Endothelial cell (in vitro differentiated cells): ENCODE results near the gene PI4K2A. TPM values are rescaled to one million over a fixed set of nuclear protein-coding genes. Genes with fewer than 3 reads are reported as not detected.

ENCODE experiments used
- DNase-seq: peaks from one replicate; pipeline ENCODE4 v3.0.0; 2021; ENCODE audit warnings: low spot score
- H3K27ac Mint-ChIP-seq: one replicate; pipeline ENCODE4 v1.8.0; 2021; ENCODE audit warnings: mixed read lengths, inconsistent platforms; ENCODE audit not compliant: unreplicated experiment
- H3K27me3 Mint-ChIP-seq: one replicate; pipeline ENCODE4 v1.8.0; 2021; ENCODE audit warnings: mild to moderate bottlenecking, moderate library complexity, mixed read lengths, inconsistent platforms; ENCODE audit not compliant: unreplicated experiment
- H3K36me3 Mint-ChIP-seq: one replicate; pipeline ENCODE4 v1.8.0; 2021; ENCODE audit warnings: mild to moderate bottlenecking, low read depth, mixed read lengths, inconsistent platforms; ENCODE audit not compliant: unreplicated experiment
- H3K4me1 Mint-ChIP-seq: one replicate; pipeline ENCODE4 v1.8.0; 2021; ENCODE audit warnings: mild to moderate bottlenecking, mixed read lengths, inconsistent platforms; ENCODE audit not compliant: unreplicated experiment
- H3K4me3 Mint-ChIP-seq: one replicate; pipeline ENCODE4 v1.8.0; 2021; ENCODE audit warnings: mild to moderate bottlenecking, mixed read lengths, inconsistent platforms; ENCODE audit not compliant: unreplicated experiment
- H3K9me3 Mint-ChIP-seq: one replicate; pipeline ENCODE4 v1.8.0; 2021; ENCODE audit warnings: mixed read lengths, inconsistent platforms; ENCODE audit not compliant: unreplicated experiment
- total RNA-seq: library from RNA; stranded (reverse); fragmentation: NEBNext Ultra II Directional; extraction: Animal tissue kit (Norgen Biotek cat#: 25700); gene quantifications from one replicate; pipeline ENCODE4 v1.2.1, GENCODE V29; 2021; ENCODE audit not compliant: unreplicated experiment
- TF ChIP-seq, protein P1 (sequence below): fragments of 200-600 bp; sonication (generic); IDR thresholded peaks from one replicate; pipeline ENCODE4 v1.5.0; 2021; ENCODE audit warnings: antibody characterized with exemption; ENCODE audit not compliant: unreplicated experiment

Gene PI4K2A
- total RNA-seq, 1 donor from 2014 or later: 35.4 TPM

- TF ChIP-seq, protein P1, sequence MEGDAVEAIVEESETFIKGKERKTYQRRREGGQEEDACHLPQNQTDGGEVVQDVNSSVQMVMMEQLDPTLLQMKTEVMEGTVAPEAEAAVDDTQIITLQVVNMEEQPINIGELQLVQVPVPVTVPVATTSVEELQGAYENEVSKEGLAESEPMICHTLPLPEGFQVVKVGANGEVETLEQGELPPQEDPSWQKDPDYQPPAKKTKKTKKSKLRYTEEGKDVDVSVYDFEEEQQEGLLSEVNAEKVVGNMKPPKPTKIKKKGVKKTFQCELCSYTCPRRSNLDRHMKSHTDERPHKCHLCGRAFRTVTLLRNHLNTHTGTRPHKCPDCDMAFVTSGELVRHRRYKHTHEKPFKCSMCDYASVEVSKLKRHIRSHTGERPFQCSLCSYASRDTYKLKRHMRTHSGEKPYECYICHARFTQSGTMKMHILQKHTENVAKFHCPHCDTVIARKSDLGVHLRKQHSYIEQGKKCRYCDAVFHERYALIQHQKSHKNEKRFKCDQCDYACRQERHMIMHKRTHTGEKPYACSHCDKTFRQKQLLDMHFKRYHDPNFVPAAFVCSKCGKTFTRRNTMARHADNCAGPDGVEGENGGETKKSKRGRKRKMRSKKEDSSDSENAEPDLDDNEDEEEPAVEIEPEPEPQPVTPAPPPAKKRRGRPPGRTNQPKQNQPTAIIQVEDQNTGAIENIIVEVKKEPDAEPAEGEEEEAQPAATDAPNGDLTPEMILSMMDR: no peak
- Mint-ChIP-seq H3K4me1 (peaks cover 36% of the 10 kb centered on the region), H3K27ac (no peak overlapping the region), H3K36me3 (peaks cover 15% of the 10 kb centered on the region), H3K4me3 (peak overlapping the region; percentile 76), H3K27me3 (peaks cover 12% of the 10 kb centered on the region), H3K9me3 (no peaks in the 10 kb centered on the region)
- DNase-seq: no peak
Observed at GRCh38 chr10:97715259-97715874, 74.9 kb downstream of the PI4K2A start.

DNA sequence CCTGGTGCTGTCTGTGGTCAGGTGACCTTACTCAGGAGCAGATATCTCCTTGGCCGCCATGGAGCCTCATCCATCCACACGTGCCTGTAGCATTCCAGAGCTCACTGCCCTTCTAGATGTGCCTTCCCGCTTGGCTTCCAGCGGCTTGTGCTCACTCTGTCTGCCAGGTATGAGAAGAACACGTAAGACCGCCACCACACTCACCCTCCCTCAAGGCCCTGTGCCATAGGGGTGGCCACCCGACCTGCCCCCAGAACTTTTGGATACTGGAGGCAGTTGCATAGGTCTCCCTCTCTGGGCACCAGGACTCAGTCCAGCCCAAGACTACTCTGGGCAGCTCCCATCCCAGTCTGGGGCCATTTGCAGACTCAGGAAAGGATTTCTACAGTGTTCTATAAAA lies 77.2 kb downstream of the PI4K2A start:
- no peaks in the 10 kb centered on the region for H3K9me3 Mint-ChIP-seq
- H3K4me3 Mint-ChIP-seq: no peak overlapping the region
- TF ChIP-seq, protein P1: no peak
- no peak overlapping the region for H3K27ac Mint-ChIP-seq
- peaks cover 15% of the 10 kb centered on the region for H3K36me3 Mint-ChIP-seq
- DNase-seq: no peak
- H3K4me1 Mint-ChIP-seq: peaks cover 32% of the 10 kb centered on the region
- H3K27me3 Mint-ChIP-seq: peaks cover 12% of the 10 kb centered on the region

- Mint-ChIP-seq H3K36me3 (peaks cover 15% of the 10 kb centered on the region), H3K27me3 (peaks cover 8% of the 10 kb centered on the region)
- no peak for DNase-seq
Observed at GRCh38 chr10:97718178-97718577, 77.7 kb downstream of the PI4K2A start.

DNA sequence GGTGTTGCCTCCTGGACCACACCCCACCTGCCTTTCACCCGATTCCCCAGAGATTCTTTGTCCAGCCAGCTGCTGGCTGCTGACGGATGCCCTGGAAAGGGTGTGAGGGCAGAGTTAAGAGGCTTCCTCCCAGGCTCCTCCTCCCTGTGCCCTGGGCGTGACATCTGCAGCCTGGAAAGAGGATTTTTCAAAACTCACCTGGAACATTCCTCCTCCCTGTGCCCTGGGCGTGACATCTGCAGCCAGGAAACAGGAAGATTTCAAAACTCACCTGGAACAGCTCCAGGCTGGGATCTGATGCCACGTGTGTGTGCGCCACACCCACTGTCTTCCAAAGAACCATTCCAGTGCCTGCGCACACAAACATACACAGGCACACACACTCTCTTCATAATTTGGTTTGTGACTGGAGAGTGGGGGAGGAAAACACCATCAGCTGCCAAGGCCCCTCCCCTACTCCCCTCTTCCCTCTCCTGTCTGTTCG lies 78.2 kb downstream of the PI4K2A start:
- Mint-ChIP-seq H3K4me3 (peak overlapping the region; percentile 8), H3K27me3 (peaks cover 7% of the 10 kb centered on the region), H3K4me1 (peaks cover 28% of the 10 kb centered on the region), H3K27ac (no peak overlapping the region), H3K36me3 (peaks cover 15% of the 10 kb centered on the region), H3K9me3 (no peaks in the 10 kb centered on the region)
- TF ChIP-seq, protein P1: no peak
- no peak for DNase-seq

More at GRCh38 chr10:97718178-97718577, 77.7 kb downstream of the PI4K2A start:
- H3K4me1 Mint-ChIP-seq: peaks cover 28% of the 10 kb centered on the region
- no peaks in the 10 kb centered on the region for H3K9me3 Mint-ChIP-seq
- no peak overlapping the region for H3K4me3 Mint-ChIP-seq
- H3K27ac Mint-ChIP-seq: no peak overlapping the region
- TF ChIP-seq, protein P1: no peak

GRCh38 chr10:97719602-97720001 lies 79.1 kb downstream of the PI4K2A start:
- TF ChIP-seq, protein P1: no peak
- H3K27ac Mint-ChIP-seq: no peak overlapping the region
- peaks cover 15% of the 10 kb centered on the region for H3K36me3 Mint-ChIP-seq
- H3K4me1 Mint-ChIP-seq: peaks cover 26% of the 10 kb centered on the region
- peaks cover 7% of the 10 kb centered on the region for H3K27me3 Mint-ChIP-seq
- no peaks in the 10 kb centered on the region for H3K9me3 Mint-ChIP-seq
- DNase-seq: no peak
- H3K4me3 Mint-ChIP-seq: no peak overlapping the region
